Endodermal cell (in vitro differentiated cells): ENCODE measurements around the gene ROR2. TPM values are rescaled to one million over a fixed set of nuclear protein-coding genes. Genes with fewer than 3 reads are reported as not detected.

Experiments used
- DNase-seq: peaks from one replicate; pipeline ENCODE4 v3.0.0-alpha.2; 2017
- H3K27ac ChIP-seq: 2 replicates; pipeline ENCODE4 v1.5.1; 2013; ENCODE audit warnings: mild to moderate bottlenecking, low read depth, low read length, moderate library complexity
- H3K27me3 ChIP-seq: 2 replicates; pipeline ENCODE4 v1.6.1; 2013; ENCODE audit warnings: mild to moderate bottlenecking, low read length, moderate library complexity; ENCODE audit not compliant: insufficient read depth, control insufficient read depth, poor library complexity, severe bottlenecking
- H3K36me3 ChIP-seq: 2 replicates; pipeline ENCODE4 v1.7.0; 2013; ENCODE audit warnings: mild to moderate bottlenecking, low read length, moderate library complexity; ENCODE audit not compliant: control insufficient read depth, insufficient read depth
- H3K4me1 ChIP-seq: one replicate; pipeline ENCODE4 v1.7.0; 2013; ENCODE audit warnings: low read length; ENCODE audit not compliant: control insufficient read depth, insufficient read depth
- H3K4me3 ChIP-seq: 2 replicates; pipeline ENCODE4 v1.5.1; 2013; ENCODE audit warnings: mild to moderate bottlenecking, low read length, moderate library complexity
- H3K9ac ChIP-seq: 2 replicates; pipeline ENCODE4 v1.6.1; 2013; ENCODE audit warnings: mild to moderate bottlenecking, low read length, moderate library complexity; ENCODE audit not compliant: poor library complexity, severe bottlenecking; ENCODE audit errors: extremely low read depth
- H3K9me3 ChIP-seq: 2 replicates; pipeline ENCODE4 v1.6.1; 2013; ENCODE audit warnings: mild to moderate bottlenecking, low read length, moderate library complexity; ENCODE audit not compliant: control insufficient read depth
- H3K27ac Mint-ChIP-seq: 2 replicates; pipeline ENCODE4 v1.8.0; 2020; ENCODE audit warnings: mixed read lengths
- H3K27me3 Mint-ChIP-seq: 2 replicates; pipeline ENCODE4 v1.8.0; 2021; ENCODE audit warnings: mild to moderate bottlenecking, mixed read lengths; ENCODE audit not compliant: insufficient read depth
- H3K36me3 Mint-ChIP-seq: 2 replicates; pipeline ENCODE4 v1.8.0; 2020; ENCODE audit warnings: low read depth, mixed read lengths
- H3K4me1 Mint-ChIP-seq: 2 replicates; pipeline ENCODE4 v1.8.0; 2020; ENCODE audit warnings: mixed read lengths
- H3K4me3 Mint-ChIP-seq: 2 replicates; pipeline ENCODE4 v1.8.0; 2020; ENCODE audit warnings: mild to moderate bottlenecking, moderate library complexity, mixed read lengths
- H3K9me3 Mint-ChIP-seq: 2 replicates; pipeline ENCODE4 v1.8.0; 2020; ENCODE audit warnings: mild to moderate bottlenecking, mixed read lengths
- CTCF ChIP-seq: fragments of 200-600 bp; sonication (generic); conservative IDR thresholded peaks from 2 replicates; pipeline ENCODE4 v1.5.0; 2021; ENCODE audit warnings: antibody characterized with exemption, mild to moderate bottlenecking
- WGBS, 2 experiments: methylation state at CpG; one replicate each; pipeline versions ENCODE4 v1.1.5 to v1.1.7; 2013; ENCODE audit warnings: missing lambda C conversion rate in 2 of 2, mixed read lengths in 1 of 2; ENCODE audit not compliant: insufficient coverage in 1 of 2, insufficient read length in 1 of 2; 5-methylcytosine and 5-hydroxymethylcytosine counted together
- total RNA-seq, 2 donors: library from RNA; stranded (reverse); fragmentation: NEBNext Ultra II Directional in 1 of 2; extraction: Animal tissue kit (Norgen Biotek cat#: 25700) in 1 of 2; gene quantifications; 2 replicates in 1 of 2; 3 replicates in 1 of 2; pipeline ENCODE4 v1.2.1, GENCODE V29; 2021

The ROR2 gene
- total RNA-seq, 2 donors from 2014 or later, result 104 to 160 TPM

GRCh38 chr9:91803151-91803940, 146.7 kb downstream of the ROR2 start:
- no peak overlapping the region for H3K27ac Mint-ChIP-seq
- Histone ChIP-seq H3K9ac (no peak overlapping the region), H3K9me3 (no peaks in the 10 kb centered on the region), H3K4me3 (no peak overlapping the region), H3K4me1 (peaks cover 17% of the 10 kb centered on the region), H3K27ac (no peak overlapping the region), H3K27me3 (no peaks in the 10 kb centered on the region), H3K36me3 (peaks cover 47% of the 10 kb centered on the region)
- H3K27me3 Mint-ChIP-seq, result no peaks in the 10 kb centered on the region
- DNase-seq, result peak; percentile 14
- H3K9me3 Mint-ChIP-seq, result no peaks in the 10 kb centered on the region
- peaks cover 54% of the 10 kb centered on the region for H3K4me1 Mint-ChIP-seq
- H3K4me3 Mint-ChIP-seq, result no peak overlapping the region
- 91 to 92% methylated on average over 6 to 8 of the region's 8 CpGs for WGBS, 2 experiments
- H3K36me3 Mint-ChIP-seq, result peaks cover 22% of the 10 kb centered on the region
- no peak for TF ChIP-seq CTCF

- no peaks in the 10 kb centered on the region for H3K27me3 Mint-ChIP-seq
- H3K4me3 Mint-ChIP-seq, result no peak overlapping the region
- peak overlapping the region; percentile 35 for H3K27ac Mint-ChIP-seq
- peaks cover 12% of the 10 kb centered on the region for H3K36me3 Mint-ChIP-seq
- H3K4me3 ChIP-seq, result no peak overlapping the region
- H3K27me3 ChIP-seq, result no peaks in the 10 kb centered on the region
- no peaks in the 10 kb centered on the region for H3K9me3 ChIP-seq
- TF ChIP-seq CTCF, result no peak
- no peaks in the 10 kb centered on the region for H3K9me3 Mint-ChIP-seq
- DNase-seq, result peak; percentile 30
- no peak overlapping the region for H3K9ac ChIP-seq
- H3K4me1 ChIP-seq, result peaks cover 17% of the 10 kb centered on the region
- peaks cover 54% of the 10 kb centered on the region for H3K4me1 Mint-ChIP-seq
- H3K36me3 ChIP-seq, result peaks cover 37% of the 10 kb centered on the region
- 90 to 100% methylated on average over 1 to 5 of the region's 5 CpGs for WGBS, 2 experiments
- H3K27ac ChIP-seq, result no peak overlapping the region
Measured at GRCh38 chr9:91802391-91802790, 147.6 kb downstream of the ROR2 start.

- Mint-ChIP-seq H3K27me3 (no peaks in the 10 kb centered on the region), H3K4me3 (no peak overlapping the region), H3K36me3 (peaks cover 6% of the 10 kb centered on the region), H3K27ac (peak overlapping the region; percentile 13), H3K9me3 (no peaks in the 10 kb centered on the region), H3K4me1 (peaks cover 46% of the 10 kb centered on the region)
- Histone ChIP-seq H3K27ac (no peak overlapping the region), H3K4me3 (no peak overlapping the region), H3K27me3 (no peaks in the 10 kb centered on the region), H3K36me3 (peaks cover 24% of the 10 kb centered on the region), H3K9ac (no peak overlapping the region), H3K4me1 (peaks cover 13% of the 10 kb centered on the region), H3K9me3 (no peaks in the 10 kb centered on the region)
- TF ChIP-seq CTCF, result no peak
- WGBS, 2 experiments, result 92 to 95% methylated on average over 12 of the region's 12 CpGs
- peak; percentile 33 for DNase-seq
Measured at GRCh38 chr9:91800473-91801030, 149.5 kb downstream of the ROR2 start.
